SK-N-SH (cell line): ENCODE measurements around the gene KRTAP4-3. TPM values are rescaled to one million over a fixed set of nuclear protein-coding genes. Genes with fewer than 3 reads are reported as not detected.

Source experiments
- CTCF ChIA-PET: fragments of 300-600, 350-600 bp; formaldehyde crosslinking; extraction: SDS; loops from one replicate; lab custom pipeline; 2021; lab: Yijun Ruan, JAX
- POLR2A ChIA-PET: fragments of 350-600 bp; sonication (Branson Sonifier 250); formaldehyde crosslinking; extraction: SDS; loops from one replicate; lab custom pipeline; 2020; ENCODE audit warnings: antibody characterized with exemption, inconsistent platforms; lab: Yijun Ruan, JAX
- DNase-seq: peaks from one replicate; pipeline ENCODE4 v3.0.0; 2012
- H2AFZ ChIP-seq: fragments of 200-600 bp; sonication (generic); 2 replicates; pipeline ENCODE4 v1.8.1; 2016; ENCODE audit warnings: antibody characterized with exemption, mild to moderate bottlenecking, low read depth
- H3F3A ChIP-seq: fragments of 200-600 bp; sonication (generic); replicated peaks from 2 replicates; pipeline ENCODE3; 2016; ENCODE audit warnings: antibody characterized with exemption, mild to moderate bottlenecking; ENCODE audit not compliant: insufficient read depth
- H3K27ac ChIP-seq, 2 experiments: fragments of 200-500 bp in 1 of 2; fragments of 200-600 bp in 1 of 2; sonication (Bioruptor generic) in 1 of 2; sonication (generic), shearing (Covaris generic) in 1 of 2; 2 replicates each; pipeline versions ENCODE4 v1.5.1 to v1.6.1; 2014 to 2016; ENCODE audit warnings: low read depth in 2 of 2, inconsistent platforms in 1 of 2, low read length in 1 of 2, mild to moderate bottlenecking in 1 of 2, mixed read lengths in 1 of 2
- H3K27me3 ChIP-seq: fragments of 200-600 bp; sonication (generic), shearing (Covaris generic); 2 replicates; pipeline ENCODE4 v1.6.1; 2016; ENCODE audit warnings: mixed run types; ENCODE audit not compliant: insufficient read depth
- H3K36me3 ChIP-seq, 2 experiments: fragments of 200-500 bp in 1 of 2; fragments of 200-600 bp in 1 of 2; sonication (Bioruptor generic) in 1 of 2; sonication (generic) in 1 of 2; replicated peaks in 1 of 2; 2 replicates each; pipeline versions ENCODE3 to v1.5.1; 2014 to 2016; ENCODE audit warnings: low read length in 1 of 2, mild to moderate bottlenecking in 1 of 2; ENCODE audit not compliant: insufficient read depth in 2 of 2, control insufficient read depth in 1 of 2
- H3K4me1 ChIP-seq, 2 experiments: fragments of 200-500 bp in 1 of 2; fragments of 200-600 bp in 1 of 2; sonication (Bioruptor generic) in 1 of 2; sonication (generic), shearing (Covaris generic) in 1 of 2; 2 replicates each; pipeline versions ENCODE4 v1.5.1 to v1.6.1; 2014 to 2016; ENCODE audit warnings: low read depth in 1 of 2, low read length in 1 of 2, mixed run types in 1 of 2; ENCODE audit not compliant: insufficient read depth in 2 of 2, control insufficient read depth in 1 of 2
- H3K4me2 ChIP-seq: fragments of 200-600 bp; sonication (generic), shearing (Covaris generic); 2 replicates; pipeline ENCODE4 v1.6.1; 2017; ENCODE audit warnings: mixed run types
- H3K4me3 ChIP-seq, 2 experiments: fragments of 200-500 bp in 1 of 2; fragments of 200-600 bp in 1 of 2; sonication (Bioruptor generic) in 1 of 2; sonication (generic), shearing (Covaris generic) in 1 of 2; 2 replicates each; pipeline versions ENCODE4 v1.5.1 to v1.8.1; 2014 to 2016; ENCODE audit warnings: low read depth in 2 of 2, inconsistent platforms in 1 of 2, low read length in 1 of 2, mild to moderate bottlenecking in 1 of 2, mixed read lengths in 1 of 2, moderate library complexity in 1 of 2
- H3K79me2 ChIP-seq: fragments of 200-600 bp; sonication (generic); 2 replicates; pipeline ENCODE4 v1.8.1; 2017; ENCODE audit warnings: mild to moderate bottlenecking; ENCODE audit not compliant: insufficient read depth
- H3K9ac ChIP-seq: fragments of 200-600 bp; sonication (generic); 2 replicates; pipeline ENCODE4 v1.6.1; 2017; ENCODE audit warnings: mixed run types
- H3K9me2 ChIP-seq: fragments of 200-600 bp; sonication (generic); 2 replicates; pipeline ENCODE4 v1.6.1; 2017; ENCODE audit warnings: mixed run types
- H3K9me3 ChIP-seq: fragments of 200-600 bp; sonication (generic); 2 replicates; pipeline ENCODE4 v1.6.1; 2017; ENCODE audit warnings: mixed run types, mild to moderate bottlenecking, moderate library complexity
- H4K20me1 ChIP-seq: fragments of 200-600 bp; sonication (generic); 2 replicates; pipeline ENCODE4 v1.6.1; 2017; ENCODE audit warnings: mild to moderate bottlenecking, mixed run types; ENCODE audit not compliant: insufficient read depth
- CHD2 ChIP-seq: fragments of 150-350 bp; IDR thresholded peaks from 2 replicates; pipeline ENCODE4 v1.6.1; 2018; ENCODE audit warnings: low read length; ENCODE audit not compliant: partially characterized antibody
- FOXJ3 ChIP-seq: sonication (generic); formaldehyde crosslinking; IDR thresholded peaks from 2 replicates; pipeline ENCODE4 v1.5.1; 2020; ENCODE audit warnings: mild to moderate bottlenecking, missing genetic modification reagents
- FOXM1 ChIP-seq: IDR thresholded peaks from 2 replicates; pipeline ENCODE4 v1.4.0; 2012; ENCODE audit warnings: low read depth, mild to moderate bottlenecking
- GATA2 ChIP-seq: sonication (generic); formaldehyde crosslinking; IDR thresholded peaks from 2 replicates; pipeline ENCODE4 v1.5.0; 2020; ENCODE audit warnings: mild to moderate bottlenecking, missing genetic modification reagents
- JUND ChIP-seq: IDR thresholded peaks from 2 replicates; pipeline ENCODE4 v1.4.0; 2012
- MEF2A ChIP-seq: IDR thresholded peaks from 2 replicates; pipeline ENCODE4 v1.4.0; 2012; ENCODE audit warnings: low read depth, borderline replicate concordance
- POLR2AphosphoS5 ChIP-seq: IDR thresholded peaks from 2 replicates; pipeline ENCODE4 v1.6.1; 2012; ENCODE audit warnings: low read depth, low read length
- RCOR1 ChIP-seq: fragments of 150-350 bp; IDR thresholded peaks from 2 replicates; pipeline ENCODE4 v1.6.1; 2017; ENCODE audit warnings: antibody characterized with exemption, low read length
- RFX5 ChIP-seq: IDR thresholded peaks from 2 replicates; pipeline ENCODE4 v1.6.1; 2012; ENCODE audit warnings: mild to moderate bottlenecking, improper control_type of control experiment, low read length
- SMC3 ChIP-seq: IDR thresholded peaks from 2 replicates; pipeline ENCODE4 v1.6.1; 2012; ENCODE audit warnings: low read depth, low read length, improper control_type of control experiment
- TAF1 ChIP-seq: IDR thresholded peaks from 2 replicates; pipeline ENCODE4 v1.6.1; 2012; ENCODE audit warnings: low read depth, mild to moderate bottlenecking, low read length, moderate library complexity, borderline replicate concordance
- TCF12 ChIP-seq: IDR thresholded peaks from 2 replicates; pipeline ENCODE4 v1.4.0; 2012
- TEAD4 ChIP-seq: IDR thresholded peaks from 2 replicates; pipeline ENCODE4 v1.4.0; 2012; ENCODE audit warnings: mild to moderate bottlenecking, borderline replicate concordance; ENCODE audit not compliant: insufficient read depth
- USF1 ChIP-seq: IDR thresholded peaks from 2 replicates; pipeline ENCODE4 v1.4.0; 2012; ENCODE audit warnings: low read depth, borderline replicate concordance
- YY1 ChIP-seq: IDR thresholded peaks from 2 replicates; pipeline ENCODE4 v1.4.0; 2012; ENCODE audit warnings: low read depth, mild to moderate bottlenecking
- WGBS: methylation state at CpG from one replicate; pipeline ENCODE4 v1.1.6; 2017; ENCODE audit warnings: low lambda C conversion rate; 5-methylcytosine and 5-hydroxymethylcytosine counted together
- polyA plus RNA-seq, 3 experiments: library from polyadenylated mRNA; depleted of rRNA; stranded (reverse); fragments of >200 nt; gene quantifications; 2 replicates each; pipeline ENCODE4 v1.2.3, GENCODE V29; 2012
- TF ChIP-seq, protein P1 (sequence below): fragments of 150-350 bp; IDR thresholded peaks from 2 replicates; pipeline ENCODE4 v1.6.1; 2016; ENCODE audit warnings: mild to moderate bottlenecking, low read depth, low read length
- TF ChIP-seq, protein P2 (sequence below): IDR thresholded peaks from 2 replicates; pipeline ENCODE4; 2012
- TF ChIP-seq, protein P3 (sequence below): fragments of 200-600 bp; sonication (generic); IDR thresholded peaks from 2 replicates; pipeline ENCODE4 v1.6.1; 2017; ENCODE audit warnings: antibody characterized with exemption, mild to moderate bottlenecking, moderate library complexity
- TF ChIP-seq, protein P4 (sequence below): IDR thresholded peaks from 2 replicates; pipeline ENCODE4 v1.4.0; 2012; ENCODE audit warnings: low read depth

Gene KRTAP4-3
- polyA plus RNA-seq, 1 of the 3 experiments (the other 2 are of a cell fraction), result not detected

GRCh38 chr17:41144846-41145245 is 23.2 kb downstream of the KRTAP4-3 start:
- Histone ChIP-seq H3K27ac (no peak overlapping the region), H3F3A (no peaks in the 10 kb centered on the region), H3K4me3 (no peak overlapping the region), H3K4me2 (no peak overlapping the region), H3K79me2 (no peaks in the 10 kb centered on the region), H3K9ac (no peak overlapping the region), H3K9me2 (no peaks in the 10 kb centered on the region), H3K9me3 (0 out of 2 replicates have a peak, but pooled peaks cover 5% of the 10 kb centered on the region), H2AFZ (no peak overlapping the region)
- POLR2A ChIA-PET, result no interaction called here
- TF ChIP-seq FOXM1 (no peak), USF1 (no peak), TAF1 (no peak)
- TF ChIP-seq, protein P1, sequence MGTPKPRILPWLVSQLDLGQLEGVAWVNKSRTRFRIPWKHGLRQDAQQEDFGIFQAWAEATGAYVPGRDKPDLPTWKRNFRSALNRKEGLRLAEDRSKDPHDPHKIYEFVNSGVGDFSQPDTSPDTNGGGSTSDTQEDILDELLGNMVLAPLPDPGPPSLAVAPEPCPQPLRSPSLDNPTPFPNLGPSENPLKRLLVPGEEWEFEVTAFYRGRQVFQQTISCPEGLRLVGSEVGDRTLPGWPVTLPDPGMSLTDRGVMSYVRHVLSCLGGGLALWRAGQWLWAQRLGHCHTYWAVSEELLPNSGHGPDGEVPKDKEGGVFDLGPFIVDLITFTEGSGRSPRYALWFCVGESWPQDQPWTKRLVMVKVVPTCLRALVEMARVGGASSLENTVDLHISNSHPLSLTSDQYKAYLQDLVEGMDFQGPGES, result no peak
- TF ChIP-seq, all 33 proteins: peak for 0
- CTCF ChIA-PET, result no interaction called here
- H4K20me1 ChIP-seq, result no peaks in the 10 kb centered on the region
- DNase-seq, result no peak
- 0 out of 2 replicates have a peak, but pooled peaks cover 1% of the 10 kb centered on the region for H3K27me3 ChIP-seq
- H3K4me1 ChIP-seq, result no peaks in the 10 kb centered on the region
- 9% methylated on average over 1 of the region's 1 CpG for WGBS
- no peaks in the 10 kb centered on the region for H3K36me3 ChIP-seq

- Histone ChIP-seq H3K9ac (no peak overlapping the region), H3K4me3 (no peak overlapping the region), H3K9me2 (no peaks in the 10 kb centered on the region), H3K9me3 (0 out of 2 replicates have a peak, but pooled peaks cover 5% of the 10 kb centered on the region), H3K27me3 (no peaks in the 10 kb centered on the region), H3K4me2 (no peak overlapping the region), H2AFZ (no peak overlapping the region), H3F3A (no peaks in the 10 kb centered on the region), H3K79me2 (no peaks in the 10 kb centered on the region), H3K4me1 (no peaks in the 10 kb centered on the region), H3K27ac (no peak overlapping the region), H4K20me1 (no peaks in the 10 kb centered on the region)
- no peak for DNase-seq
- CTCF ChIA-PET, result no interaction called here
- TF ChIP-seq CHD2, result no peak
- no peak for TF ChIP-seq GATA2 (CRISPR knock-in tag)
- TF ChIP-seq FOXJ3 (CRISPR knock-in tag), result no peak
- TF ChIP-seq, protein P2, sequence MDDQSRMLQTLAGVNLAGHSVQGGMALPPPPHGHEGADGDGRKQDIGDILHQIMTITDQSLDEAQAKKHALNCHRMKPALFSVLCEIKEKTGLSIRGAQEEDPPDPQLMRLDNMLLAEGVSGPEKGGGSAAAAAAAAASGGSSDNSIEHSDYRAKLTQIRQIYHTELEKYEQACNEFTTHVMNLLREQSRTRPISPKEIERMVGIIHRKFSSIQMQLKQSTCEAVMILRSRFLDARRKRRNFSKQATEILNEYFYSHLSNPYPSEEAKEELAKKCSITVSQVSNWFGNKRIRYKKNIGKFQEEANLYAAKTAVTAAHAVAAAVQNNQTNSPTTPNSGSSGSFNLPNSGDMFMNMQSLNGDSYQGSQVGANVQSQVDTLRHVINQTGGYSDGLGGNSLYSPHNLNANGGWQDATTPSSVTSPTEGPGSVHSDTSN, result no peak
- no peak for TF ChIP-seq FOXM1
- TF ChIP-seq TCF12, result no peak
- no peak for TF ChIP-seq YY1
- TF ChIP-seq USF1, result no peak
- no peak for TF ChIP-seq POLR2AphosphoS5
- no peak for TF ChIP-seq RCOR1
- no peak for TF ChIP-seq TEAD4
- no peak for TF ChIP-seq RFX5
- no peak for TF ChIP-seq JUND
- TF ChIP-seq MEF2A, result no peak
- no peak for TF ChIP-seq SMC3
- TF ChIP-seq, protein P3, sequence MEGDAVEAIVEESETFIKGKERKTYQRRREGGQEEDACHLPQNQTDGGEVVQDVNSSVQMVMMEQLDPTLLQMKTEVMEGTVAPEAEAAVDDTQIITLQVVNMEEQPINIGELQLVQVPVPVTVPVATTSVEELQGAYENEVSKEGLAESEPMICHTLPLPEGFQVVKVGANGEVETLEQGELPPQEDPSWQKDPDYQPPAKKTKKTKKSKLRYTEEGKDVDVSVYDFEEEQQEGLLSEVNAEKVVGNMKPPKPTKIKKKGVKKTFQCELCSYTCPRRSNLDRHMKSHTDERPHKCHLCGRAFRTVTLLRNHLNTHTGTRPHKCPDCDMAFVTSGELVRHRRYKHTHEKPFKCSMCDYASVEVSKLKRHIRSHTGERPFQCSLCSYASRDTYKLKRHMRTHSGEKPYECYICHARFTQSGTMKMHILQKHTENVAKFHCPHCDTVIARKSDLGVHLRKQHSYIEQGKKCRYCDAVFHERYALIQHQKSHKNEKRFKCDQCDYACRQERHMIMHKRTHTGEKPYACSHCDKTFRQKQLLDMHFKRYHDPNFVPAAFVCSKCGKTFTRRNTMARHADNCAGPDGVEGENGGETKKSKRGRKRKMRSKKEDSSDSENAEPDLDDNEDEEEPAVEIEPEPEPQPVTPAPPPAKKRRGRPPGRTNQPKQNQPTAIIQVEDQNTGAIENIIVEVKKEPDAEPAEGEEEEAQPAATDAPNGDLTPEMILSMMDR, result no peak
- TF ChIP-seq, protein P4, sequence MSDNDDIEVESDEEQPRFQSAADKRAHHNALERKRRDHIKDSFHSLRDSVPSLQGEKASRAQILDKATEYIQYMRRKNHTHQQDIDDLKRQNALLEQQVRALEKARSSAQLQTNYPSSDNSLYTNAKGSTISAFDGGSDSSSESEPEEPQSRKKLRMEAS, result no peak
- TF ChIP-seq, all 33 proteins: peak for 0
- H3K36me3 ChIP-seq, result no peaks in the 10 kb centered on the region
- POLR2A ChIA-PET, result no interaction called here
Measured at GRCh38 chr17:41141361-41141760, 26.7 kb downstream of the KRTAP4-3 start.
